HG03045 (cell line): ENCODE results near the gene BRI3BP.
"Not testable (repeated sequence)": the region's sequence is repeated elsewhere in the genome, so short reads cannot be mapped to it uniquely, and the experiment has no call there.

Experiments used
- ATAC-seq: cut with Tn5 transposase; IDR thresholded peaks from one replicate; pipeline ENCODE4 v1.9.1; 2021; ENCODE audit warnings: mild to moderate bottlenecking, moderate library complexity; ENCODE audit not compliant: unreplicated experiment

BRI3BP gene

DNA sequence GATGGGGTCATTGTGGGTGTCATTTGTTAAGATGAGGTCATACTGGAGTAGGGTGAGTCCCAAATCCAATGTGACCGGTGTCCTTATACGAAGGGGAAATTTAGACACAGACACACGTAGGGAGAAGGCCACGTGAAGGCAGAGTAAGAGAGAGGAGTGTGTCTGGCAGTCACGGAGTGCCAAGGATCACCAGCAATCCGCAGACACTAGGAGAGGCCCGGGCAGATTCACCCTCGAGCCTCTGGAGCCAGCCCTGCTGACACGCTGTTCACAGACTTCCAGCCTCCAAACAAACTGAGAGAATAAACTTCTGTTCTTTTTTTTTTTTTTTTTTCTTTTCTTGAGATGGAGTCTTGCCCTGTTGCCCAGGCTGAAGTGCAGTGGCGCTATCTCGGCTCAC is 24.9 kb downstream of the BRI3BP start:
- no peak for ATAC-seq

DNA sequence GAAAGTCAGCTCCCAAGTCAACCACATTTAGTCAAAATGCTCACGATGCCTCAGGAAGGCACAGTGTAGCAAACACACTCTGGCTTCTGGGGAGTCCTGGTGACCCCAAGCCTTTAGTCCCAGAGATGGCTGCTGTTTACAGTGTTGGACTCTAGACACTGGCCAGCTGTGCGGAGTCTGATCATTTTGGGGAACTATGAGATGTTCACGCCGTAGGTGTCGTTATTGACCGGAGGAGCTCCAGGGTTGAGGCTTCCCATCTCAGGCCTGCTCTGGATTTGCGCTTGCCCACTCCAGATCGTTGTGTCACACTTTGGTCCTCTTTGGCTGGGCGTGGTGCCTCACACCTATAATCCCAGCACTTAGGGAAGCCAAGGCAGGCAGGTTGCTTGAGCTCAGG is 27.7 kb downstream of the BRI3BP start:
- no peak for ATAC-seq

DNA sequence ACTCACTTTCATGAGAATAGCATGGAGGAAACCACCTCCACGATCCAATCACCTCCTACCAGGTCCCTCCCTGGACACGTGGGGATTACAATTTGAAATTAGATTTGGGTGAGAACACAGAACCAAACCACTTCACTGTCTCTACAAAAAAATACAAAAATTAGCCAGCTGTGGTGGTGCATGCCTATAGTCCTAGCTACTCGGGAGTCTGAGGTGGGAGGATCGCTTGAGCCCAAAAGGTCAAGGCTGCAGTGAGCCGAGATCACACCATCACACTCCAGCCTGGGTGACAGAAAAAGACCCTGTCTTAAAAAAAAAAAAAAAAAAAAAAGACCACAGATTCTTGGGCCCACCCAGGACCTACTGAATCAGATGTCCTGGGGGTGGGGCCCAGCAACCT is 28.3 kb downstream of the BRI3BP start:
- no peak for ATAC-seq

DNA sequence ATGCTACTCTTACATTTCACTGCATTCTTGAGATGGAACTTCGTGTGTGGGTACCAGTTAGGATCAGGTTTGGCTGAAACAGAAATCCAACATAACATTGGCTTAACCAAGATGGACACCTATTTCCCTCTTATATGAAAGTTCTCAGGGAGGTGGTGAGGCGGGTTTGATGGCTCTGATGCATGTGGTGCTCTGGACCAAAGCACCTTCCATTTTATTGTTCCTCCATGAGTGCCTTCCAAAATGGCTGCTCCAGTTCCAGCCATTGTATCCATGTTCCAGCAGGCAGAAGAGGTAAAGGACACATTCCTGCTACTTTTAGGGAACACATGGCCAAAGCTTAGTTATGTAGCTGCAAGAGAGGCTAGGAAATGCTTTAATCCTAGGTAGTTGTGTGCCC is 29.6 kb downstream of the BRI3BP start:
- ATAC-seq = no peak

GRCh38 chr12:125024949-125025563 is 31.6 kb downstream of the BRI3BP start:
- ATAC-seq = no peak

DNA sequence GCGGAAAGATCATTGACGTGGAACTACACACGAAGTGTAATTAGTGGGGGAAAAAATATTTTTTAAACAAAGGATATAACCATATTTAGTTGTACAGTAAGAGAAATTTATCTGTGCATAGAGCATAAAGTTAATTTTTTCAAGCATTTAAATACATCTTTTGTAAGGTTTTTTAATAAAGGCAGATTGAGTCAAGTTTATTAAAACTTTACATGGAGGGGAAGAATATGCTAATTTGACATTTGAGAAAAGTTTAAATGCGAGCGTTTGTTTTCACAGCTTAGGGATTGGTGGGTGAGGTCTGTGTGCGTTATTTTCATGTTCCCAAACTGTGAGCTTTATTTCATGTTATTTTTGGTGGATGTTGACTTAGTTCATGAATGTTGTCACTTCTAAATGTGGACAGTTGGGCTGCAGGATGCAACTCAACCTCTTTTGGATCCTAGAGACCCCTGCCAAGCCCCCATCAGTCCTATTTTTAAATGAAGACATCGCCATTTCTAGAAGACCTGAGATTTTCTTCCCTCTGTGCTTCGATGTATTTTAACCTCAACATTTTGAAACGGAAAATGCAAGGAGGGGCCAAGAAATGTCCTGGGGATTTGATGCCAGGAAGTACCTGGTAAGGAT is 32.3 kb downstream of the BRI3BP start:
- no peak for ATAC-seq

DNA sequence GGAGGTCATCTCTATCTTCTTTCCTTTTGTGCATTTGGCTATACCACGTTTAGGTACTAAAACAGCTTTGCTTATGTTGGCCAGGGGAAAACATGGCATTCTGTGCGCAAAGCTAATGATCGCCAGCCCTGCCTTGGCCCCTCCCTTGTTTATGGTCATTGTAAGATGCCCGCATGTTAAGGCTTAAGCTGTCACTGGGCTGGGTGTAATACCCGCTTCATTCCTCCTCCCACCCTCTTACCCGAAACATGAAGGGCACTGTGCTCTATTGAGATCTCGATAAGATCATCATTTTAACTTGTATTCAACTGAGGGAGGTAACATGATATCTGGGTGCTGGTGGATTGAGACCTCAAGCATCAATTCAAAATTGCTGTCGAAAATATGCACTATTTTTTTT is 34.7 kb downstream of the BRI3BP start:
- ATAC-seq = no peak

DNA sequence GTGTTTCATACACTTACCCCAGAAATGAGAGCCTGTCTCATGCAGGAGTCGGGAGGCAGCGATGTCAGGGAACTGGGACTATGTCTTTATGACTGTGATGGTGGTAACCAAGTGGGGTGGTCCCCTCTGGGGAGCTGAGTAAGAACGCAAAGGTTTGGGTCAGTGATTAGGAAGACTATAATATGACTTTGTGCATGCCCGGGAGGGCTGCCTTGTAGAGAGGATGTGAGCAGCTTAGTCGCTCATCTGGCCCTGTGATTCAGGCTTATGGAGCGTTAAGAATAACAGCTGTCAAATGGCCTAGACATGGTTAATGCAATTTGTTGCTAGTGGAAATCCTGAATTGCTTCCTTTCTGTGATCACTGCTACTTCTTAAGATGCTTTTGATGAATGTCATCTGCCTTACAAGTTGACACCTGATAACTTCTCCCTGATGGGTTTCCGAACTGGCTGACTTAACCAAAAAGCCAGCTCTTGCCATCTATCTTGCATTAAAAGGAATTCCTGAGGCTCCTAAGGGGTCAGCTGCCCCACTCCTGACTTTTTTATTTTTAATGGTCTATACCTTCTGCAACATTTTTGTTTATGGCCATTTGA is 36.4 kb downstream of the BRI3BP start:
- ATAC-seq = no peak

GRCh38 chr12:125031471-125031870 is 38.0 kb downstream of the BRI3BP start:
- ATAC-seq = not testable (repeated sequence)

DNA sequence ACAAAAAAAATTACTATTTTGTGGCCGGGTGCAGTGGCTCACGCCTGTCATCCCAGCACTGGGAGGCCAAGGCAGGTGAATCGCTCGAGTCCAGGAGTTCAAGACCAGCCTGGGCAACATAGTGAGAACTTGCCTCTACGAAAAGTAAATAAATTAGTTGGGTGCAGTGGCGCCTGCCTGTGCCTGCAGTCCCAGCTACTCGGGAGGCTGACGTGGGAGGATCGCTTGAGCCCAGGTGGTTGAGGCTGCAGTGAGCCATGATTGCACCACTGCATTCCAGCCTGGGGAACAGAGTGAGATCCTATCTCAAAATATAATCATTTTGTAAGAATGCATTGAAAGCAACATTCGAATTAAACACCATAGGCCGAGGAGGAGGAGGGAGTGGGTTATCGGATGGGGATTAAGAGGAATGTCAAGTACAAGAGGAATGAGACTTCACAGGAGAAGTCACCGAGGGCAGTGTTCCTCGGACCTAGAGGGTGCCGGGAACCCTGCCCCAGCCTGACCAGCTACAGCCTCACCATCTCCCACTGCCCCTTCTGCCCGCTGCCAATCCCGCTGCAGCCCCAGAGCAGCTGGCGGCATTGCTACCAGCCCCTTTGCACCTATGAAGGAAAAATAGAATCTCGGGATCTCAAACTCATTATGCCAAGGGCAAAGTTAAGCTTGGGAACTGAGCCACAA is 39.2 kb downstream of the BRI3BP start:
- ATAC-seq = no peak

GRCh38 chr12:125033288-125033687 is 39.8 kb downstream of the BRI3BP start:
- ATAC-seq = no peak

DNA sequence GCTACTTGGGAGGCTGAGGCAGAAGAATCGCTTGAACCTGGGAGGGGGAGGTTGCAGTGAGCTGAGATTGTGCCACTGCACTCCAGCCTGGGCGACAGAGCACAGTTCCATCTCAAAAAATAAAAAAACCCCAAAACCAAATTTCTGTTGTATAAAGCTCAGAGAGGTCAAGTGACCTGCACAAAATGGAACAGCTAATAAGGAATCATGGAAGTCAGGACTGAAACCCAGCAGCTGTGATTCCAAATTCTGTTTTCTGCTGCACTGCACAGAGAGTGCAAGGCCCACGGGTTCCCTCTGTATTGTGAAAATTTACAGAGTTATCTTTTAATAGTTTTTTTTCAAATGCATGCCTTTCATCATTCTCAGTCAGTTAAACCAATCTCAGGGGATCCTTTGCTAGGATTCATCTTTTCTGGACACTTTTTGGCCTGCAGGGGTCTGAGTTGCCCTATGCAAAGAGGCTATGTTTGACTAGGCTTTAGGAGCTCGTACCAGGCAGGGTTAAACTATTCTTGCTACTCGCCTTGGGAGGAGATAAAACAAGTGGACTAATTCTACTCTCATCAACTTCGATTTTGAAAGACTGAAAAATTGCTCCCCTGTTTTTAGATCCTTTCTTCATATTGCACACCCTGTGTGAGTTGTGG is 45.7 kb downstream of the BRI3BP start:
- ATAC-seq = no peak

DNA sequence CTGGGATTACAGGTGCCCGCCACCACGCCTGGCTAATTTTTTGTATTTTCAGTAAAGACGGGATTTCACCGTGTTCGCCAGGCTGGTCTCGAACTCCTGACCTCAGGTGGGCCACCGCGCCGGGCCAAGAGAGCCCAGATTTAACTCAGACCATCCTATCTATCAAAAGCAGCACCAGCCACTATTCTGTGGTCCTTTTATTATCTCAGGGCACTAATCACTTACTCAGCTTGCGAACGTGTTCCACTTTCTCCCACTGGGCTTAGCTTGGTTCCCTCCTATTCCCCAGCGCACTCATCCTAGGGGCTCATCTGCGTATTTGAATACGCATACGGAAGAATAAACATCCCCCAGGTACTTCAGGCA is 55.6 kb downstream of the BRI3BP start:
- no peak for ATAC-seq

GRCh38 chr12:125050446-125050845 is 57.0 kb downstream of the BRI3BP start:
- ATAC-seq = no peak

DNA sequence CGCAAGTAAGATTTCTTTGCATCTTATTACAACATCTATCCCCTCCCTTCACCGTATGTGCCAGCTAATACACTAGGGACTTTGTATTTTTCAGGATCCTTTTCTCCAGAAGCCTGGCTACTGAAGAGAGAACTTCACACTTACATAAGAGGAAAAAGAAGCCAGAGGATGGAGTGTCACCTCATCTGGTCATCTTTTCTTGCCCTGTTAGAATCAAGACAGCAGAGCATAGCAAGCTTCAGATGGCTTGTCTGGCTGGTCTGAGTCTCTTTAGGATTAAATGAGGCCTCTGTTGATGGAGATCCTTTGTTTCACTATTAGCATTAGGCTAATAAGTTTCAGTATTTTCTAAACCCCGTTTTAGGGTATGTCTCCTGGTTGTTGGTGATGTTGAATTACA is 57.4 kb downstream of the BRI3BP start:
- ATAC-seq = no peak

- ATAC-seq = no peak
Observed at GRCh38 chr12:125053821-125054220, 60.4 kb downstream of the BRI3BP start.

DNA sequence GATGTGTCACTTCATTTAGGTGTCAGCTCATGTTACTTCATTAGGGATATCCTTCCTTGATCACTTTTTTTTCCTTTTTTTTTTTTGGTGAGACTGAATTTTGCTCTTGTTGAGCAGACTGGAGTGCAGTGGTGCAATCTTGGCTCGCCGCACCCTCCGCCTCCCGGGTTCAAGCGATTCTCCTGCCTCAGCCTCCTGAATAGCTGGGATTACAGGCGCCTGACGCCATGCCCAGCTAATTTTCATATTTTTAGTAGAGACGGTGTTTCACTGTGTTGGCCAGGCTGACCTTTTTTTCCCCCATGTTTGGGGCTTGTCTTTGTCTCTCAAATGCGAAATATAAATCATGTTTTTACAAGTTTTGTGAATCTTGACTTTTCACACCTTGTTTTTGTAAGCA is 62.1 kb downstream of the BRI3BP start:
- no peak for ATAC-seq

GRCh38 chr12:125056306-125056705 is 62.9 kb downstream of the BRI3BP start:
- ATAC-seq = no peak

- ATAC-seq = no peak
Observed at GRCh38 chr12:125057708-125058107, 64.3 kb downstream of the BRI3BP start.

- no peak for ATAC-seq
Observed at GRCh38 chr12:125061229-125061628, 67.8 kb downstream of the BRI3BP start.

DNA sequence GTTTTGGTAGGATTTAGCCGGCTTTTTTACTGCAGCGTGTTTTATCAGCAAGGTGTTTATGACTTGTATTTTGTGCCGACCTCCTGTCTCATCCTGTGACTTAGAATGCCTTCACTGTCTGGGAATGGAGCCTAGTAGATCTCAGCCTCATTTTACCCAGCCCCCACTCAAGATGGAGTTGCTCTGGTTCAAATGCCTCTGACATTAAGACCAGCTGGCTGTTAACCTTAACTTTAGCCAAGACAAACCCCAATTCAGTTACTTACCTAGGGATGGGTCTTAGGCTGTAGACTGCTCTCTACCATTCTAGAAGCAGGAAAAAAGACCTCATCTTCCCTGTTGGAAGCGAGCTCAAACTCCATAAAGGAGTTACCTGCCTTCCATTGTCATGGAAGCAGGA is 70.1 kb downstream of the BRI3BP start:
- not testable (repeated sequence) for ATAC-seq

- no peak for ATAC-seq
Observed at GRCh38 chr12:125064492-125064891, 71.0 kb downstream of the BRI3BP start.
